GM19468 (cell line): ENCODE data around the gene STX2.

ENCODE experiments used
- ATAC-seq: cut with Tn5 transposase; IDR thresholded peaks from one replicate; pipeline ENCODE4 v1.9.1; 2021; ENCODE audit warnings: mild to moderate bottlenecking, moderate library complexity, moderate number of reproducible peaks; ENCODE audit not compliant: unreplicated experiment; ENCODE audit errors: extremely low read depth

Gene STX2

GRCh38 chr12:130742716-130743115 is 96.3 kb downstream of the STX2 start:
- no peak for ATAC-seq

DNA sequence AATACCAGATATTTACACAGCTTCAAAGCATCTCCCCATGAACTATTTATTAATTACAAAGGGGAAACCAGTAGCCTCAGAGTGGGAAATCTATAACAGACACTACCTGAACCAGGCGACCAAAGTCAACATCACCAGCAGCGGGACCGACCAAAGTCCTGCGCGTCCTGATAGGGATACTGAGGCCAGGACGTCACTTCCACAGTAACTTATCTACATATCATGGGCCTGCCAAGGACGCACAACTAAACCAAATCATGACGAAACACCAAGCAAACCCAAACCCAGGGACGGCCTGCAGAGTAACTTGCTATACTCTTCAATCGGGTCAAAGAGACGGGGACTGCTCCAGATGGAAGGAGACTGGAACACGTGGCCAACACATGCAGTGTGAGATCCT is 96.9 kb downstream of the STX2 start:
- ATAC-seq = no peak
